HG03097 (cell line): Measurements from ENCODE around the gene WIPI1.
"Not testable (repeated sequence)": the region's sequence is repeated elsewhere in the genome, so short reads cannot be mapped to it uniquely, and the experiment has no call there.

Experiments used
- ATAC-seq: cut with Tn5 transposase; IDR thresholded peaks from one replicate; pipeline ENCODE4 v1.9.1; 2021; ENCODE audit not compliant: unreplicated experiment, low FRiP score

The WIPI1 gene

DNA sequence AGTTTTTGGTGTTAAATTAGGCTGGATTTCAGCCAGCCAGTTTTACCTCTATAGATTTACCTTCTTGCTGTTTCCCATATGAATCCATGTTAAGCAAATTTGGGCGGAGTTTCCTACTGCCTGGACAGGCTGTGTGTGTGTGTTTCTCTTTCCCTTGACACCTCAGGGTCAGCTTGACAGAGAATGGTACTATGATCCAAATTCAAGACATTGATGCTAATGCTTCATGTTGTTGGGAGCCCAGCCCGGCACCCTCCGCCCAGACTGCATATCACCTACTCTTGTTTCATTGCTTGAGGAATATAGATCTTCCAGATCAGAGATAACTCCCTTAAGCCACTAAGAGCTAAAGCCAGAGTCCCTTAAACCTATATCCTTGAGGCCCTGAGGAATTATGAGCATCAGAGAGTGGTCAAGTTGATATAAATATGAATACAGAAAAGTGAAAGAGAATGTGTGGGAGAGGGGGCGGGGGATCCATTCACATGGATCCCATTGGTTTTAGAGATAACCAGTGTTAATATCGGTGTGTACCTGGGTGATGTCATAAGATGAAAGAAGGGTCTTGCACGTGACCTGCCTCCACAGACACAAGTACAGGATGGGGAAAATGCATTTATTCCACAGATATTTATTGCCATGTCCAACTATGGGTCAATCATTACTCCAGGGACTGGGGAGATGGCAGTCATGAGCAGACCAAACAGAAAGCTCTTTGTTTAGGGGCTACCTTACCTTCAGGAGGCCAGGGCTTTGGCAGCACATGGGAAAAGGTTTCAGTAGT is 69.7 kb downstream of the WIPI1 start:
- ATAC-seq = no peak

DNA sequence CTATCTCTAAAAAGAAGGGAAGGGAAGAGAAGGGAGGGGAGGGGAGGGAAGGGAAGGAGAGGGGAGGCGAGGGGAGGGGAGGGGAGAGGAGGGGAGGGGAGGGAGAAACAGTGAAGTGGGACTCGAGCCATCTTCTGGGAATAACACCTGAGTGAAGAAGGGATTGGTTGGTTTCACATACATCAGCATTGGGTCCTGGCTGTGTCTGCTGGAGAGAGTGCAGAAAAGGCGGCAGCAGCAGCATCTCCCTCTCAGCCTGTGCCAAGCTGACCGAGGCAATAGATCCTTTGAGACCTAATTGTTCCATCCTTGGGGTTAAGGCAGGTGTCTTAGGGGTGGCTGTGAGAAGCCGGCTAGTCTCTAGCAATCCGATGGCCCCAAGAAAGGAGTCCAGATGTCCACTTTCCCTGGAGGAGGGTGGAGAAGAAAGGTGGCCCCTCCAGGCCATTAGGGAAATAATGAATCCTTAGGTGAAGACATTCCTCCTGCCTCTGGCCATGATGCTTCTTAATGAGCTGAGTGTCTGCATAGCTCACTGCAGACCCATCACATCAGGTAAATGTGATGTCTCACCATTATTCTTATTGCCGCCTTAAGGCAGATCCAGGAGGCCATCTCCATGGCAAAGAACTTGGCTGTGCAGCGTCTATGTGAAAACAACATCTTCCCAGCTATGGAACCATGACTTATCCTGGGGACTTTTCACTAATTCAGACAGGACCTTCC is 71.6 kb downstream of the WIPI1 start:
- ATAC-seq = no peak

DNA sequence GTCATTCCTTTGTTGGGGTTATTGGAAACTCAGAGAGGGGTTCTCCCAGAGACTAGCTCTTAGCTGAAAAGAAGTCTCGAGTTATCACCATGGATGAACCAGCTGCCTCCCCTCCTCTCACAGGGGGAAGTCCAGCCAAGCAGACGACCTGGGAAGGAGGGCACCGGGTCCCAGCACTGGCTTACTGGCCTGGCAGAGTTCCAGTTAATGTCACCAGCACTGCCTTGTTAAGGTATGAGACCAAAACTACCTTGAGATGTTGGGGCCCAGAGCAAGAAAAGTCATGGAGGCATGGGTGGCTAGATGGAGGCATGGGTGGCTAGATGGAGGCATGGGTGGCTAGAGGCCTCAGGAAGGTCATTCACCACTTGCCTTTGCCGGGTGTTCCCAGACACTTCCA is 72.4 kb downstream of the WIPI1 start:
- no peak for ATAC-seq

DNA sequence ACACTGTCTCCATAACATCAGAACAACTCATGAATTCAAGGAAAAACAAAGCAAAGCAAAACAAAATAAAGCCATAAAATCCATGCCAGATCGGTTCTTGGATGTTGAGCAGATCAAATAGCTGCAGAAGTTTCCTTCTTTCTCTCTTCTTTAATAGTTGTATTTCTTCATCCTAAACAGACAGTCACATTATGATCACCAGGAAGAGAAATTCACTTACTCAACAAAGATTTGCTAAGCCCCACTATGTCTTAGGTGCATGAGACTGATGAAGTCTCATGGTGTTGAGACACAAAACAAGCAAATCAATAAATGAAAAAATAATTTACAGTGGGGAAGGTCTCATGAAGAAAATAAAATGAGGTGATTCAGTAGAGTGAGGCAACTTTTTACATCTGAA is 72.8 kb downstream of the WIPI1 start:
- no peak for ATAC-seq

GRCh38 chr17:68383443-68384321 is 73.6 kb downstream of the WIPI1 start:
- no peak for ATAC-seq

DNA sequence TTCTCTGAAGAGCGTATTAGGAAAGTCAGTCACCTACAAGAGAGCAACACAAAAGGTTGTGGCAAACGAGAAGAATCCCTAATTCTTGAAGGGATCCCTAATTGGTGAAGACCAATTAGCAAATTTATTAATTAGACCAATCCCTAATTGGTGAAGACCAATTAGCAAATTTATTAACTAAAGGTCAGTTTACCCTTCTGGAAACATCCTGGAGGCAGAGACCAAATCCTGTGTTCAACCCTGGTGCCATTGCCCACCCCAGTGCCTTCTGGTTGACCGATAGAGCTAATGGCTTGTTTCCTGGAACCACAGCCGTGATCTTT is 74.2 kb downstream of the WIPI1 start:
- no peak for ATAC-seq

- no peak for ATAC-seq
Measured at GRCh38 chr17:68382582-68383085, 74.7 kb downstream of the WIPI1 start.

DNA sequence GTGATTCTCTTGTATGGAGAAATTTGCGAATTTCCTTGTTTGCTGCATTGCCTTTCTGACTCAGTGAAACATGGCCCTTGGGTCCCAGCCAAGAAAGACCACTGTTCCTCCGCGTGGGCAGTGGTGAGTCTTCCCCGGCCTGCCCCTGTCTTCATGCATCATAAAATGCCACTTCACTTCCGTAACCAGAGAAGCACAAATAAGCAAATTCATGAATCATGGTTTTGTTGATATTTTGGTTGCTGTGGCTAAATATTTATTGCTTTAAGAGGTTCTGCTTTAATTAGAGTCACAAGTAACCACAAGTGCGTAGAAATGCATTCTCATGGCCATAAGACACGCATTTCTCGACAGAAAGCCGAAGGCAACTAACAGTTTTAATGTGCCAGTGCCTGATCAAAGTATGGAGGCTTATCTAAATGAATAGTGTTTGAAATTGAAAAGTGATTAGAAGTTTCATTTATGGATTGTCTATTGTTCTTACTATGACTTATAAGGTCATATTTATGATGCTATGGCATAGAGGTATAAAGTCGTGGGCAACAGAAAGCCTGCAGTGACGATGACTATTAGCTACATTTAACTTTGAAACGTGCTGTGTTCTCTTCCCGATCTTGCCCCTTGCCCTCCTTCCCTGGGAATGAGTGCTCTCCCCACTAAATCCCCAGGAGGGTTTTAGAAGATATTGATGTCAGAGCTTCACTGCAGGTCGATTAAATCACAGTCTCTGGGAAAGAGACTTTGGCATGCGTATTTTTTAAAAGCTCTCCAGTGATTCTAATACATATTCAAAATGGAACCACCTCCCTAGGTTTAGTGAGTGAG is 76.0 kb downstream of the WIPI1 start:
- no peak for ATAC-seq

DNA sequence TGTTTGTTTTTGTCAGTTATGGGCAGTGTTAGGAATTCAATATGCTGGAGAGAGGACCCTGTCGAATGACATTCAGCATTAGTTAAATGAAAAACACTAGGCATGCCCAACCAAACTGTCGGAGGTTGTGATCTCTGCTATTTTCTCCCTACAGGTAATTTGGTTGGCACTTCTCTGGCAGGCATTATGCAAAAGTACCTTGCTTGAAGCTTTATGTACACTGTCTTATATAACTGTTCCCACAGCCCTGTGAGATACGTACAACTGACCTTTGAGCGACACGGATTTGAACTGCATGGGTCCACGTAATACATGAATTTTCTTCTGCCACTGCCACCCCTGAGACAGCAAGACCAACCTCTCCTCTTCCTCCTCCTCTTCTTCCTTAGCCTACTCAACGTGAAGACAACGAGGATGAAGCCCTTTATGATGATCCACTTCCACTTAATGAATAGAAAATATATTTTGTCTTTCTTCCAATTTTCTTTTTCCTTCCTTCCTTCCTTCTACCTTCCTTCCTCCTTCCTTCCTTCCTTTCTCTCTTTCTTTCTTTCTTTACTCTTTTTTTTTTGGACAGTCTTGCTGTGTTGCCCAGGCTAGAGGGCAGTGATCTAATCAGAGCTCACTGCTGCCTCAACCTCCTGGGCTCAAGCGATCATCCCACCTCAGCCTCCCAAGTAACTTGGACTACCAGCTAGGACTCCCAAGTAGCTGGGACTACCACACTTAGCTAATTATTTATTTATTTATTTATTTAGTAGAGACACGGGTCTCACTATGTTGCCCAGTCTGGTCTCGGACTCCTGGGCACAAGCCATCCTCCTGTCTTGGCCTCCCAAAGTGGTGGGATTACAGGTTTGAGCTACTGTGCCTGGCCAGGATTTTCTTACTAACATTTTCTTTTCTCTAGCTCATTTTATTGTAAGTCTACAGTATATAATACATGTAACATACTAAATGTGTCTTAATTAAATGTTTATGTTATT is 77.3 kb downstream of the WIPI1 start:
- no peak for ATAC-seq

DNA sequence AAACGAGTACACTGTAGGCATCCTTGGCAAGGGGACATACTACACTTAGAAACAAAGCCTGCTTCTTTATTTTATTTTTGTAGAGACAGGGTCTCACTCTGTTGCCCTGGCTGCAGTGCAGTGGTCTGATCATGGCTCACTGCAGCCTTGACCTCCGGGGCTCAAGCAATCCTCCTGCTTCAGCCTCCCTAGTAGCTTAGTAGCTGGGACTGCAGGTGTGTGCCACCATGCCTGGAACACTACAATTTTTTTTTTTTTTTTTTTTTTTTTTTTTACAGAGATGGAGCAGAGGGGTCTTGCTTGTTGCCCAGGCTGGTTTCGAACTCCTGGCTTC is 78.2 kb downstream of the WIPI1 start:
- ATAC-seq = no peak

- ATAC-seq = no peak
Measured at GRCh38 chr17:68378268-68379176, 78.8 kb downstream of the WIPI1 start.

DNA sequence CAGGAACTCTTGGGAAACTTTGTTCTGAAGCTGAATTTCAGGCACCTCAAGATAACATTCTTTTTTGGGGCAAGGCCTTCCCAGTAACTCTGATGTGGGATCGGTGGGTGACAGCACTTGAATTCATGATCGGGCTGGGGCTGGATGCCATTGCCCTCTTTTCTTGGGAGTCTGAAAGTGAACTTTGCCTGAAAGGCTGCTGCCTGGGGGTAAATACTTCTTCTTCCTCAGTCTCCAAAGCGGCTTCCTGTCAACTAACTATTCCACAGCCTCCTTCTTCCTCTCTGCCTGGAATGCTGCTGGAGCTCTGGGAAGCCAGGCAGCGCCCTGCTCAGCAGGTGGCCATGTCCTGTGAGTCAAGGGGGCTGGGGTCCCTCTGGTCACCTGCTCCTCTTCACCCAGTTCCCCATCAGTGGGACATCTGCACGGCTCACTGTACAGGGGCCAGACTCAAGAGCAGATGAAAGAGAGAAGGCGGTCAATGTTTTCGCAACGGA is 79.5 kb downstream of the WIPI1 start:
- no peak for ATAC-seq

DNA sequence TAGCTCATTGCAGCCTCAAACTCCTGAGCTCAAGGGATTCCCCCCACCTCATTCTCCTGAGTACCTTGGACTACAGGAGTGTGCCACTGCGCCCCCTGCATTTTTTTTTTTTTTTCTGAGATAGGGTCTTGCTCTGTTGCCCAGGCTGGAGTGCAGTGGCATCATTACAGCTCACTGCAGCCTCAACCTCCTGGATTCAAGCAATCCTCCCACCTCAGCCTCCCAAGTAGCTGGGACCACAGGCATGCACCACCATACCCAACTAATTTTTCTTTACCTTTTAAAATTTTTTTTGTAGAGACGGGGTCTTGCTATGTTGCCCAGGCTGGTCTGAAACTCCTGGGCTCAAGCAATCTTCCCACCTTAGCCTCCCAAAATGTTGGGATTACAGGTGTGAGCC is 81.1 kb downstream of the WIPI1 start:
- not testable (repeated sequence) for ATAC-seq

- no peak for ATAC-seq
Measured at GRCh38 chr17:68375566-68375965, 81.7 kb downstream of the WIPI1 start.
